Gastroesophageal sphincter (tissue), 4 donors: ENCODE measurements around the gene COL4A2. TPM values are rescaled to one million over a fixed set of nuclear protein-coding genes. Genes with fewer than 3 reads are reported as not detected.
A peak's percentile ranks its signal among the peaks of the same experiment; 100 is the strongest.

Experiments used
- ATAC-seq: fragments of 150-250 bp; one replicate; pipeline ENCODE4 v1.9.1; 2016; ENCODE audit warnings: mild to moderate bottlenecking, moderate library complexity
- H3K27ac ChIP-seq, 4 donors: fragments of 200-600 bp; sonication (generic) in 3 of 4; 1 replicate in 3 of 4; 2 replicates in 1 of 4; pipeline ENCODE4 v1.5.1; 2016 to 2019
- H3K27me3 ChIP-seq: fragments of 200-600 bp; sonication (generic); one replicate; pipeline ENCODE4 v1.5.1; 2019
- H3K36me3 ChIP-seq, 2 donors: fragments of 200-600 bp; sonication (generic); one replicate each; pipeline ENCODE4 v1.5.1; 2019; ENCODE audit warnings: control low read depth in 1 of 2
- H3K4me1 ChIP-seq, 3 donors: fragments of 200-600 bp; sonication (generic); 1 replicate in 2 of 3; 2 replicates in 1 of 3; pipeline ENCODE4 v1.5.1; 2016 to 2019; ENCODE audit warnings: control low read depth in 2 of 3
- H3K4me3 ChIP-seq, 2 donors: fragments of 200-600 bp; sonication (generic); one replicate each; pipeline ENCODE4 v1.5.1; 2019; ENCODE audit warnings: mild to moderate bottlenecking in 1 of 2, moderate library complexity in 1 of 2
- H3K9me3 ChIP-seq, 3 donors: fragments of 200-600 bp; sonication (generic); one replicate each; pipeline ENCODE4 v1.5.1; 2017 to 2019; ENCODE audit warnings: control low read depth in 2 of 3
- EP300 ChIP-seq: sonication (generic); formaldehyde crosslinking; IDR thresholded peaks from one replicate; pipeline ENCODE4 v1.6.1; 2017; ENCODE audit warnings: antibody characterized with exemption, mild to moderate bottlenecking
- POLR2A ChIP-seq, 2 donors: fragments of 450-650 bp; IDR thresholded peaks; one replicate each; pipeline ENCODE4 v1.6.1; 2017; ENCODE audit warnings: antibody characterized with exemption in 2 of 2, mild to moderate bottlenecking in 2 of 2, moderate library complexity in 1 of 2
- POLR2AphosphoS5 ChIP-seq: sonication (generic); formaldehyde crosslinking; IDR thresholded peaks from one replicate; pipeline ENCODE4 v1.6.1; 2017; ENCODE audit warnings: antibody characterized with exemption
- WGBS, 2 donors: methylation state at CpG; one replicate each; pipeline ENCODE4 v1.1.5; 2018; ENCODE audit warnings: low coverage in 1 of 2; 5-methylcytosine and 5-hydroxymethylcytosine counted together
- total RNA-seq, 4 donors: library from RNA; depleted of rRNA; stranded (reverse); fragments of >200 nt; gene quantifications; one replicate each; pipeline ENCODE4 v1.1.0, GENCODE V29; 2016
- TF ChIP-seq, protein P1 (sequence below), 4 experiments: fragments of 200-600 bp in 2 of 4; fragments of 450-650 bp in 2 of 4; sonication (generic) in 1 of 4; IDR thresholded peaks; one replicate each; pipeline ENCODE4 v1.5.1; 2017 to 2019; ENCODE audit warnings: antibody characterized with exemption in 4 of 4, mild to moderate bottlenecking in 2 of 4, moderate library complexity in 2 of 4

COL4A2 gene
- total RNA-seq, 4 donors from 2014 or later = 478 to 945 (median 543) TPM

DNA sequence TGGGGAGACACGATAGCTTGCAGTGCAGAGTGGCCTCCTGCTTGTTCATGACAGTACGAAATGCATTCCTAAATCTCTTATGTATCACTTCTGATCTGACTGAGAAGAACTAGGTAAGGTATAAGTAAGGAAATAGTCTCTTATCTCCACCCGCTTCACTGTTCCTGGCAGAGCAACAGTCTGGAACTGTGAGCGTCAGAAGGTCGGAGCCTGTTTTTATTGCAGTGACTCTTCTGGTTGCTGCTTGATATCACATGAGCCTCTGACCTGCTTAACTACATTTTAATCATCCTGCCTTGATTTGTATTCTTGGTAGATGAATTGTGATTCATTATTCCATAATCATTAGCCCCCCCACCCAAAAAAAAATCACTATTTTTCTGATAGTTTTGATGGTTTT lies 69.0 kb downstream of the COL4A2 start:
- no peak overlapping the region for H3K4me3 ChIP-seq
- TF ChIP-seq, protein P1, sequence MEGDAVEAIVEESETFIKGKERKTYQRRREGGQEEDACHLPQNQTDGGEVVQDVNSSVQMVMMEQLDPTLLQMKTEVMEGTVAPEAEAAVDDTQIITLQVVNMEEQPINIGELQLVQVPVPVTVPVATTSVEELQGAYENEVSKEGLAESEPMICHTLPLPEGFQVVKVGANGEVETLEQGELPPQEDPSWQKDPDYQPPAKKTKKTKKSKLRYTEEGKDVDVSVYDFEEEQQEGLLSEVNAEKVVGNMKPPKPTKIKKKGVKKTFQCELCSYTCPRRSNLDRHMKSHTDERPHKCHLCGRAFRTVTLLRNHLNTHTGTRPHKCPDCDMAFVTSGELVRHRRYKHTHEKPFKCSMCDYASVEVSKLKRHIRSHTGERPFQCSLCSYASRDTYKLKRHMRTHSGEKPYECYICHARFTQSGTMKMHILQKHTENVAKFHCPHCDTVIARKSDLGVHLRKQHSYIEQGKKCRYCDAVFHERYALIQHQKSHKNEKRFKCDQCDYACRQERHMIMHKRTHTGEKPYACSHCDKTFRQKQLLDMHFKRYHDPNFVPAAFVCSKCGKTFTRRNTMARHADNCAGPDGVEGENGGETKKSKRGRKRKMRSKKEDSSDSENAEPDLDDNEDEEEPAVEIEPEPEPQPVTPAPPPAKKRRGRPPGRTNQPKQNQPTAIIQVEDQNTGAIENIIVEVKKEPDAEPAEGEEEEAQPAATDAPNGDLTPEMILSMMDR (IDR thresholded peaks at IDR 0.05) = no peak
- TF ChIP-seq EP300 (no peak), POLR2AphosphoS5 (peak; percentile 45), POLR2A (IDR thresholded peaks at IDR 0.05) (no peak)
- 23 to 32% methylated on average over 5 of the region's 5 CpGs for WGBS, 2 donors
- H3K36me3 ChIP-seq = no peaks in the 10 kb centered on the region
- no peaks in the 10 kb centered on the region for H3K27me3 ChIP-seq
- peaks cover 31 to 100% (median 42%) of the 10 kb centered on the region in 3 donors for H3K4me1 ChIP-seq
- H3K9me3 ChIP-seq = no peaks in the 10 kb centered on the region
- H3K27ac ChIP-seq = peak overlapping the region; percentile 44 to 84 (median 74)
- ATAC-seq = no peak

DNA sequence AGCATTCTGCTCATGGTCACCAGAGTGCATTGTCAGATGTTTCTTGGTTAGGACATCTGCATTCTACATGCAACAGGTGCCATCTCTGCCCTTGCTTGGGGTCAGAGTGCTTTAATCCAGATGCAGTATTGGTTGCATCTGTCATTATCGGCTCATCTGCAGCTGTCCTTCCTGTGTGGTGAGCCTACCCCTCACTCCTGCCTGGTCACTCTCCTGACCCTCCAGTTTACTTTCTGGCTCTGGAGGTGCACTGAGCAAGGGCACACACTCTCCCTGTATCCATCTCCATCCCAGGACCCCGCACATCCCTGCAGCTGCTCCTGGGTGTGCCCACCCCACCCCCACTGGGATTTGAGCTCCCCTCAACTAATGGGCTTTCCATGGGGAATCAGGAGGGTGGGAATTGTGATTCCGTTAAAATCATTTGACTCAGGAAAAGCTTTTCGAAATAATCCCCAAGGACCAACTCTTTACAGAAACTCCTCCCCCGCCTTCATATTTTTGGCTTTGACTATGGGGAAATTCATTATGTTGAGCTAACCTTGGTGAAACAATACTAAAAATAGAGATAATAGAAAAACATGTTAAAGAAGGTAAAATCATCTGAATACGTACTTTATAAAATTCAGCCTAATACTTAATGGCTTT lies 70.2 kb downstream of the COL4A2 start:
- no peak for TF ChIP-seq POLR2A (IDR thresholded peaks at IDR 0.05)
- TF ChIP-seq, protein P1 (IDR thresholded peaks at IDR 0.05) = no peak
- no peak overlapping the region for H3K4me3 ChIP-seq
- peaks cover 31 to 97% (median 37%) of the 10 kb centered on the region in 3 donors for H3K4me1 ChIP-seq
- no peaks in the 10 kb centered on the region for H3K9me3 ChIP-seq
- H3K36me3 ChIP-seq = no peaks in the 10 kb centered on the region
- 34 to 45% methylated on average over 4 to 5 of the region's 6 CpGs for WGBS, 2 donors
- peak overlapping the region; percentile 43 to 84 (median 74) for H3K27ac ChIP-seq
- no peaks in the 10 kb centered on the region for H3K27me3 ChIP-seq
- ATAC-seq = no peak

DNA sequence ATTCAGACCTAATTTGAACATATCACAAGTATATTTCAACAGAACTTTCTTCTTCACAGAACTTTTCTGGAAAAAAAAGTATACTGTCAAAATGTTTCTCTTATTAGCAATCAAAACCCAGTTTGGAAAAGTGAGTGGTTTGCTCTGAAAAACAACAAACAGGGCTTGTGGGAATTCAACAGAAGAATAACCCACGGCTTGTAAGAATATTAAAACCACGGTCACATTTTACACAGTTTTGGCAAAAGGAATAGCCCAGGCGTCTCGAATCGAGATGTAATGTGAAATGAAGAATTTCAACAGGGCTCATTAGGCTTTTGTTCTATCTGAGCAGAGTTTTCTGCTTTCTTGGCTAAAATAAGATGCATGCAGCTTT lies 70.7 kb downstream of the COL4A2 start:
- H3K27ac ChIP-seq = peak overlapping the region in 3 of 4 donors; percentile 68 to 84 (median 80)
- peaks cover 25 to 95% (median 32%) of the 10 kb centered on the region in 3 donors for H3K4me1 ChIP-seq
- H3K27me3 ChIP-seq = no peaks in the 10 kb centered on the region
- no peak for ATAC-seq
- H3K4me3 ChIP-seq = no peak overlapping the region
- H3K36me3 ChIP-seq = no peaks in the 10 kb centered on the region
- no peaks in the 10 kb centered on the region for H3K9me3 ChIP-seq
- TF ChIP-seq POLR2AphosphoS5 (no peak), POLR2A (IDR thresholded peaks at IDR 0.05) (no peak), EP300 (no peak)
- TF ChIP-seq, protein P1 (IDR thresholded peaks at IDR 0.05) = no peak
- WGBS, 2 donors = 28 to 44% methylated on average over 5 of the region's 5 CpGs

DNA sequence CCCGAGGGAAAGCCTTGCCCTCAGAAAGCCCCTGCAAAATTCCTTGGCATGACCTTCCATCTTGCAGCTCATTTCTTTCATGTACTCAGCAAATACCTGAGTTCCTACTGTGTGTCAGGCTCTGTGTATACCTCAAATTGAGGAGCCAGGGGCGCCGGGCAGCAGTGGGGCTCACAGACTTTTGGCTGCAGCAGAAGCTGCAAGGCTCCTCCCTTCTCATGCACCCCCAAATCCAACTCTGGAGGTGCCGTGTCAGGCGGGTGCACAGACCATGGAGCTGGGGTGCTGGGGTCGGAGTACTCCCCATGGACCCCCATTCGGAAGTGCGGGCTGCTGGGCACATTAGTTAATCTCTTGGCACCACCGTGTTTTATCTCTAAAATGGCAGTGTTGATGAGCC lies 72.3 kb downstream of the COL4A2 start:
- TF ChIP-seq POLR2A (IDR thresholded peaks at IDR 0.05) (no peak), POLR2AphosphoS5 (no peak), EP300 (no peak)
- TF ChIP-seq, protein P1 (IDR thresholded peaks at IDR 0.05) = no peak
- ATAC-seq = no peak
- H3K27ac ChIP-seq = peak overlapping the region in 3 of 4 donors; percentile 68 to 84 (median 80)

DNA sequence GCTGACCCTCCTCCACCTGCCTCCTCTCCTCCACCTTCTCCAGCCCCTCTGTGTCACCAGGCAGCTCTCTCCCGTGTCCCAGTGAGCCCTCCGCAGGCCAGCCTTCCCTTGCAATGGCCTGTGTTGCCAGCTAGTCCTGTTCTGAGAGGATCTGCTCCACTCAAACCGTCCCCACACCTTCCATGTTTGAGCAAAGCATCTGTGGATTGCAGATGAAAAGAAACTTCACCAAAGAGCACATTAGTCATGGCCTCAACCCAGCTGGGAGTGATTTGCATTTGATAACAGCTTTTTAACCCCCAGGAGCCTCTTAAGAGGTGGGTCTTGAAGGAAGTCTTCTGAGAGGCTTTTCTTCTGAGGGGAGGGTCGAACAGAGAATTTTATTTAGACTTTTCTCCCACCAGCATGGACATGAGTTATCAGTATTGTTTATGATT lies 72.8 kb downstream of the COL4A2 start:
- 33 to 49% methylated on average over 1 to 3 of the region's 4 CpGs for WGBS, 2 donors
- peak overlapping the region in 3 of 4 donors; percentile 68 to 84 (median 80) for H3K27ac ChIP-seq

More for the DNA sequence above, 72.3 kb downstream of the COL4A2 start:
- H3K27me3 ChIP-seq = no peaks in the 10 kb centered on the region
- peaks cover 14 to 92% (median 27%) of the 10 kb centered on the region in 3 donors for H3K4me1 ChIP-seq
- H3K36me3 ChIP-seq = no peaks in the 10 kb centered on the region
- no peak overlapping the region for H3K4me3 ChIP-seq
- H3K9me3 ChIP-seq = no peaks in the 10 kb centered on the region
- 97% methylated on average over 5 of the region's 9 CpGs; no CpG with 5 or more reads in 1 of the 2 donors for WGBS, 2 donors

More for the DNA sequence above, 72.8 kb downstream of the COL4A2 start:
- H3K4me3 ChIP-seq = no peak overlapping the region
- TF ChIP-seq POLR2A (IDR thresholded peaks at IDR 0.05) = no peak
- TF ChIP-seq, protein P1 (IDR thresholded peaks at IDR 0.05) = no peak
- TF ChIP-seq POLR2AphosphoS5 = no peak
- TF ChIP-seq EP300 = no peak
- no peaks in the 10 kb centered on the region for H3K27me3 ChIP-seq
- H3K4me1 ChIP-seq = peaks cover 14 to 92% (median 27%) of the 10 kb centered on the region in 3 donors
- no peaks in the 10 kb centered on the region for H3K9me3 ChIP-seq
- no peak for ATAC-seq
- no peaks in the 10 kb centered on the region for H3K36me3 ChIP-seq
